Neural progenitor cell (in vitro differentiated cells): ENCODE results near the gene OBP2B.

Source experiments
- CTCF ChIP-seq: fragments of 200-600 bp; sonication (generic); IDR thresholded peaks from 2 replicates; pipeline ENCODE4 v1.5.1; 2017; ENCODE audit warnings: antibody characterized with exemption, mild to moderate bottlenecking
- EZH2phosphoT487 ChIP-seq: fragments of 200-600 bp; sonication (generic); IDR thresholded peaks from 2 replicates; pipeline ENCODE4 v1.6.1; 2017; ENCODE audit warnings: antibody characterized with exemption

DNA sequence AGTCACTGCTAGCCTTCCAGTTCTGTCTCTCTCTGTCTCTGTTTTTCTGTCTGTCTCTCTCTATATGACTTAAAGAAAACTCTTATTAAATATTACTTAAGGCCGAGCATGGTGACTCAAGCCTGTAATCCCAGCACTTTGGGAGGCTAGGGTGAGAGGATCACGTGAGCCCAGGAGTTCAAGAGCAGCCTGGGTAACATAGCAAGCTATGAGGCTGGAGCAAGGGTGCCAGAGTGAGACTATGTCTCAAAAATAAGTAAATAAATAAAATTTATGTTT lies 43.7 kb downstream of the OBP2B start:
- no peak for TF ChIP-seq EZH2phosphoT487
- TF ChIP-seq CTCF = no peak
